UCSD-AML1 (cell line): ENCODE data around the gene SLC2A13.
"Not testable (repeated sequence)": the region's sequence is repeated elsewhere in the genome, so short reads cannot be mapped to it uniquely, and the experiment has no call there.

Experiments used
- DNase-seq: peaks from one replicate; lab custom pipeline; 2025; ENCODE audit not compliant: unreplicated experiment; lab: John Stamatoyannopoulos, UW

SLC2A13 gene

DNA sequence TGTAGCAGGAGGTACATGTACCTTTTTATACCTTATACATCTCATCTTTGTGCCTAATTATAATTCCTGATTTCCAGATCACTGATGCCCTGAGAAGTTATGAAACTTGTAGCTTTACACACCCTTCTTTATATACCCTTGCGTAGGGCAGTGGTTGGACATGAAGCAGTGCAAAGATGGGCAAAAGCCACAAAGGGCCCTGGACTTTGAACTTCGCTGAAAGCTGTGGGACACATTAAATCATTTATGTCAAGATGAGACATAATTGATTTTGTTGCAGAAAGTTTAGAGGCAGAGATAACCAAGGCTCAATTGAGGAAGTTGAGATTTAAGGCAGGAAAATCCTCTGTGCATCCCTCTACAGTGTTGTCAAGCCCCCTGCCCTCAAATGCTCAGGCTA, 170.0 kb downstream of the SLC2A13 start:
- DNase-seq: no peak

DNA sequence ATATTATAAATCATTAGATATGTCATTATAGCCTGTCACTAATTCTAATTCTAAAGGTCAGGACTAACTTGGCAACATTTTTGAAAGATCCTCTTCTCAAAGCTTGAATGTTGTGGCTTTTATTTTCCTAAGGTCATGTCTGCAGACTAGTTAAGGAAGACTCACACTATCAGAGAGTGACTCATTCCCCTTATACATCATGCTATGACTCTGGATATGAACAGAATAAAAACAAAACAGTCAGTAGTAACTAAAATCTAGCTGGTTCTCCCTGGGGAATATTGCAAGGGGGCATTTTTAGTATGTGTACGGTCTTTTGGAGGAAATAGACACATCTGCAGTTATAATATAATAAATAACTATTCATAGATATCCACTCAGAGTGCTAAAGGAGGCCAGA, 170.6 kb downstream of the SLC2A13 start:
- DNase-seq: no peak

DNA sequence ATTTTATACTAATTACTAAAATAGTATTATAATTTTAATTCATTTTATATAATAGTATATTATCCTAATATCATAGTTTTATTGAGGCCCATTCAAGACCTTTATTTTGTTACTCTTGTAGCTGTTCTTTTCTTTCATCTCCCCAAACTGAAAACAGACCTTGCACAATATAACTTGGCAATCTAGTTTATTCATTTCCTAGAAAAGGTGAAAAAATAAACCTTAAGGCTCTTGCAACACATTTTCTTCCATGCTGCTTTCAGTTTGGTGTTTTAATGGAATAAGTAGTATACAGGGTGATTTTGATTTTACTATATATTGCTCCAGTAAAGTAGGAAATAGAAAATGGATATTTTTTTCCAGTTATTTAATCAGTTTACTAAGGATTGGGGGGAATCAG, 174.0 kb downstream of the SLC2A13 start:
- no peak for DNase-seq

DNA sequence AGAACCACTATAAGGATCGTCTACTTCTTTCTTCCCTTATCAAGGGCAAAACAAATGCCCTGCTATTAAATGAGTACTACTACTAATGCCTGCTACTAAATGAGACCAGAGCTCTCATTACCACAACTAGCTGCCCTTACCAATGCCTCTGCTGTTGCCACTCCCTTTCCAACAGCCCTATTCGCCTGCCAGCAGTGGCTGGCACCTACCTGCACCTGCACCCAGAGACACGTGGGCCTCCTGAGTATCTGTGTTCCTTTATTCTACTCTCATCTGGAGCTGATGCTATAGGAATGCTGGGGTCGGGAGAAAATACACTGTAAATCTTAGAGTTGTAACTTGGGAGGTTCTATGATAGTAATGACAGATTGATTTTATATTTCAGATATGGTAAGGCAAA, 174.7 kb downstream of the SLC2A13 start:
- DNase-seq: no peak

DNA sequence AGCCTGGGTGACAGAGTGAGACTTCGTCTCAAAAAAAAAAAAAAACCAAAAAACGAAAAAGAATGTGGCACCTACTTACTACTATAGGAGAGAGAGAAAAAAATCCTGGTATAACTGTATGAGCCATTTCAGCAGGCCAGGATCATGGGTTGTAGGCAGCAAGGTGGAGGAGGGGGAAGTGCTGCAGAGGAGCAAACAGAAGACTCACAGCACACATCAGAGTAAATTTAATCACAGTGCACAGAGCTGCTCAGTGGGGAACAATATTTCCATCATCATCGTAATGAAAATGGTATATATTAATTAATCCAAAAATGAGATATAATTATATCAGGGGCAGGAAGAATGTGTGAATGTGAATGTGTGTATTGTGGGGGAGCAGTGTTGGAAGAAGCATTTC, 175.8 kb downstream of the SLC2A13 start:
- no peak for DNase-seq

DNA sequence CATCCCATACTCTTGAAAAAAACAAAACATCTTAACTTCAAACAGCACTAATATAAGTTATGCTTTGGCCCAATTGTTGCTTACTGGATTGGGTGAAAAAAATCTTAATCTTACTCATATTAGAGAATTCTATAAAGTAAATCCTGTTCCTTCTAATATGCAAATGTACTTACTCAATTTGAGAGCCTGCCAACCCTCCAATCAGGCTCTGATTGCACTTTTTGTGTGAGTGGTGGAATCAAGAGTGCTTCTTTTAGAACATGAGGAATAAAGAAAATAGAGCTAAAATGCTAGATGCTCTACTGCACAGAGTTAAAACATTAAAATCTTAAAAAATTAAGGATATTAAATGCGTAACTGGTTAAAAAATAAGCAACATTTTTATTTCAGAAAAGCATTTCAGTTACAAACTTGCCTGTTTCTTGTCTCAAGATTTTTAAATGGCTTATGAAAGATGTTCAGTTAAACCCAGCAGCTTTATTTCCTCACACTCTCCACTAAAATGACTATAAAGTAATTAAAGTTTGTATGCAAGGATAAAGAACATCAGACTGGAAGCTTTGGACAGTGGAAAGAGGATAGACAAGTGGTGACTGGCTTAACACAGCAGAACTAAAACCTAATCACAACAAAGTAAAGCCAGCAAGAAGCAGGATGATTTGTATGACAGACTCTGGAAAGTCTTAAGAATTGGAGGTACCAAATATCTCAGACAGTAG, 177.5 kb downstream of the SLC2A13 start:
- no peak for DNase-seq

DNA sequence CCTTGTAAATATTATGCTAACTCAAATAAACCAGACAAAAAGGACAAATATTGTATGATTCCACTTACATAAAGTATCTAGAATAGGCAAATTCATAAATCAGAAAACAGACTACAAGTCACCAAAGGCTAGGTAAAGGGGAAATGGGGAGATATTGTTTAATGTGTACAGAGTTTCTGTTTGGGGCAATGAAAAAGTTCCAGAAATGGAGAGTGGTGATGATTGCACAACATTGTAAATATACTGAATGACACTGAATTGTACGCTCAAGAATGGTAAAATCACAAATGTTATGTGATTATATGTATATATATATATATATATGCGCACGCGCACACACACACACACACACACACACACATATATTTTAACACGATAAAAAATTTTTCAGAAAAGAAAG, 182.5 kb downstream of the SLC2A13 start:
- DNase-seq: no peak

DNA sequence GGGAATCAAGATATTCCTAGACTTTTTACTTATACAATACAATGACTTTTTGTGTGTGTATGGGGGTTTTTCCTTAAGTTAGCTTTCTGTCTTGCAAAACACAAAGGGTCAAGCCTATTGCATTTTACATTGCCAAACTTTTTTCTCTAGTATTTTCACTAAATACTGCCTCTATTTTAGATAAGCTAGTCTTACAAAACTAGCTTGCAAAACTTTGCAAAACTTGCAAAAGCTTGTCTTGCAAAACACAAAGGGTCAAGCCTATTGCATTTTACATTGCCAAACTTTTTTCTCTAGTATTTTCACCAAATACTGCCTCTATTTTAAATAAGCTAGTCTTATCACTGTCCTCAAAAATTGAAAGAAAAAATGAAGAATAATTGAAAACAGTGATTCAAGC, 183.3 kb downstream of the SLC2A13 start:
- not testable (repeated sequence) for DNase-seq

DNA sequence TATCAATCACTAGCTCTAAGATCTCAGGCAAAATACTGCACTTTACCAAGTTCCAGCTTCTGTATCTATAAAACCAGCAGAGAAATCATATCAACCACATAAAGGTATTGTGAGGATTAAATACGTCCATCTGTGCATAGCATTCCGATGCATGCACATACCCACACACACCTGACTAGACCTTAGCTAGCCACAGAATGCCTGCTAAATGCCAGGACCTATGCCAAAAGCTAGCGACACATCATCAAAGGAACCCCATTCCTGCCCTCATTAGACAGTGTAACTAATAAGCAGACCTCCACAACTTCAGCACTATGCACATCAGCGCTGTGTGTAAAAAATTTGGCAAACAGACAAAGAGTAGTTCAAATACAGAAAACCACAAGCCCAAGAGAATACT, 185.2 kb downstream of the SLC2A13 start:
- DNase-seq: no peak

DNA sequence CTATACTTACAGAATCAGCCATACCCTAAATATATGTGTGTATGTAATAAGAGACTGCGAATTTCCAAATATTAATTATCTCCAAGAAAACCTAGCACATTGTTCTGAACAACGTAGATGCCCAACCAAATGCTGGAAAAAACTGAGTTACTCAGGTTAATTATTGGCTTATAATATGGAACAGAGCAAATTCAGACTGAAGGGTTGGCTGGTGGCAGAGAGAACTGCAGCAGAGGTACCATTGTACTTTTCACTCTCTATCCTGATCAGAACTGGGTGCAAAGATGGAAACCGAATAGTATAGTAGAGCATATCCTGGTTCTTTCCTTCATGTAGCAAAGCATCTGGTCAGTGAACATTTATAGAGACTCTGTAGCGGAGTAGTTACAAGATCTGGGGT, 185.7 kb downstream of the SLC2A13 start:
- no peak for DNase-seq

DNA sequence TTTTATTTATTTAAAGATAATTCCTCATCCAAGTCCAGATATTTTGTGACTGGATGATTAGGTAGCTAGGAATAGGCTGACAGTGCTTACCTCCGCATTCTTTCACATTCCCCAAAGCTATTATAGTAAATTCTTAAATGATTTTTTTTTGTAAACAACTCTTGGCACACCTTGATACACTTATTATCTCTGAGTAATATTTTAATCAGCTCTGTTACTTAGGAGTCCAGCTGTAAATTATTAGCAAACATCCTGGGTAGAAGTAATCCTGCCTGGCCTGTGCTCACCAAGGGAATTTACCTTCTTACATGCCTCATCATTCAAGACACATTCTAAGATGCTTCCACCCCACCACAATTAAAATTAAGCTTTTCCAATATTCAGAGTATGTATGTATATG, 186.1 kb downstream of the SLC2A13 start:
- DNase-seq: no peak

DNA sequence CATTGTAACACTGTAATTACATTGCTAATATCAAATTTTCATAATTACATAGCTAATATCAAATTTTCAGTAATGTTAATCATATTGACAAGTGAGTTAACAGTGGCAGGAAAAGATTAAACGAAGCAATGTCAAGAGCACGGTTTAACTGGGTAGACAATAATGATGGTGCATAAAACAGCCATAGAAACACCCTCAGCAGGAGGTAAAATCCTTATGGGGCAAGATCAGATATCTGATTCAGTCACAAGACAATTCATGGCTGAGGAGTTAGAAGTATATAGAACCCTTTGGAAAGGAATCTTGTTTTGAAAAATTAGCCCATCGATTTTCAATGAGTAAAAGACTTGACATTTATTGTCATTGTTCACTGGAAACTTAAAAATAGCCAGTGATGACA, 190.6 kb downstream of the SLC2A13 start:
- no peak for DNase-seq

DNA sequence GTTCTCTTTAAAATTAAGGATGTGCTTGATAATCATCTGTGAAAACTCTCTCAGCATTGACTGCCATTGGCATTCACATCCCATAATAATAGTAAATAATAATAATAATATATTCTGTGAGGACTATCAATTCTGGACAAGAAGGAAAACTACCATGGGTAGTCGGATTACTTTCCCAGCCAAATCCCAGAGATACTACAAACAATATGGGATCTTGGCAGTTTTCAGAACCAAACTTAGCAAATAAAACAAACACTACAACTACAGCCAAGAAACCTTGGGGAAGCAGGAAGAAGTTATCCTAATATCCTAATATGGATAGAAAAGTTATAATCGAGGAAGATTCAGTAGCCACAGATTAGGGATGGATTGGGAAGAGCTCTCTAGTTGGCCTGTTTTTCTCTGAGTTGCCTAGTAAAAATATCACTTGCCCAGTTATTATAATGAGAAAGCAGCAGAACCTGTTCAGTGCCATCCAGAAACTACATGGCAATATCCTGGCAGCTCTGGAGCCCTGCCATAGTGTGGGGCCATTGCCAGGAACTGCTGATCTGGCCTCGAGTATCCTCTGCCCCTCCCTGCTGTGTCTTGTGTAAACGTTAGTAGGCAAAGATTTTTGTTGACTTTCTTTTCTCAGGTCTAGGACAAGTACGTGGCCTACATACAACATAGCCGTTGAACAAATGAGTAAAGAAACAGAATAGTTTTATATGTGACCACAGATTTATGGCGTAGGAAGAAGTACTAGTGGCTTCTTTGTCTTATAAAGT, 193.5 kb downstream of the SLC2A13 start:
- DNase-seq: no peak

DNA sequence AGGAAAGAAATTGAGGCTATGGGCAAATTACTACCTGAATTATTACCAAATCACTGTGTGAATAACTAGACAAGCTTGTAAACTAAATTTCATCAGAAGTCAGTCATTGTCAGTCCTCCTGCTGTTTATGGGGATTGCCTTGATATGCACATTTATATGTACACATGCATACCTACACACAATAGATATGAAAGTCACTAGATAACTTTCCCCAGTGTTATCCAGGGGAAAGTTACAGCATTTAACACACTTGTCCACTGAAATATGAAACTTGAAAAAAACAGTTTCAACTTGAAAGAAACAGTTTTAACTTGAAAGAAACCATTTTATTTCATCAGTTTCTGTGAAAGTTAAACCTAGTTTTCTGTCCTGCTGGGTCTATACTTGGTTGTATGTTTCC, 199.6 kb downstream of the SLC2A13 start:
- DNase-seq: no peak

DNA sequence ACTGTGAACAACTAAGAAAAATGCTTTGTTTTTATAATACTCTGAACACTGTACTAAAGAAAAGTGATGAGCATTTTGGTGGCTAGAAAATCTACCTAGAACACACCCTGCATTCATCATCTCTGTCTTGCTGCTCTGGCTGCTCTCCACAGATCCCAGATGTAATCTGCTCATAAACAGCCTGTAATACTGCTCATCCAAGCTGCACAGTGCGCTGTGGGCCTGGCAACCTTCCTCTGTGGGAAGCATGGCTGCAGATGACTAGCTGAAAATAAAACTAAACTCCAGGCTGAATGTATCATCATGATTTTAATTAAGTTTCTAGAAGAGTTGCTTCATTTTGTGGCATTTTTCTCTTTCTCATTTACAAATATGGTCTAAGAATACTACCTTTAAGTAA, 200.7 kb downstream of the SLC2A13 start:
- no peak for DNase-seq

DNA sequence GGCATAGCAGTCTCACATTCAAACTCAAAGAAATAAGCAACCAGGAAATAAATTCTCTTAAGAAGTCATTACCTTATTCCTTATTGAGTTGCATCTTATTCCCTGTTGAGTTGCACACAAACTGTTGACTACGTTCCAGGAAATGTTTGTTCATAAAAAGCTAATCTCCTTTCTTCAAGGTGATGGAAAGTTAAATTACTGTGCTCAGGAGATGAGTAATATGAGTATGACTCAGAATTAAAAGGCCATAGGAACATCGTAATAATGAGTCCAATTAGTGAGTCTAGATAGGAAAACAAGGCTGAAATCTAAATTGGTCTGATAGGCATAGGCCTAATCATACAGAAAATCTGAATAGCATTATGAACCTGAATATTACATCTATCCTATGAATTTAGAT, 203.1 kb downstream of the SLC2A13 start:
- no peak for DNase-seq

DNA sequence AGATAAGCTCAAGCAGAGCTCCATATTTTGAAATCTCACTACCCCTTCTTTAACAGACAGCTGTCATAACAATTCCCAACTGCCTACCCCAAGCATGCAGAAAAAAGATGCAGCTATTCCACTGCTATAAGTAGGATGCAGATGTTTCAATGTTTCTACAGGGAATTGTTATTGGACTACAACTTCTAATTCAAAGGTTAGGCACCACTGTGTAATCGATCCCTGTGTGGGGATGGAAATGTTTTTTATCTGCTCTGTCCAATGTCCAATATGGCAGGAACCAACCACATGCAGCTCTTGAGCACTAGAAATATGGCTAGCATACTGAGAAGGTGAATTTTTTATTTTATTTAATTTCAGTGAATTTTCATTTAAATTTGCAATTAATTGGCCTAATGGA, 208.6 kb downstream of the SLC2A13 start:
- no peak for DNase-seq

DNA sequence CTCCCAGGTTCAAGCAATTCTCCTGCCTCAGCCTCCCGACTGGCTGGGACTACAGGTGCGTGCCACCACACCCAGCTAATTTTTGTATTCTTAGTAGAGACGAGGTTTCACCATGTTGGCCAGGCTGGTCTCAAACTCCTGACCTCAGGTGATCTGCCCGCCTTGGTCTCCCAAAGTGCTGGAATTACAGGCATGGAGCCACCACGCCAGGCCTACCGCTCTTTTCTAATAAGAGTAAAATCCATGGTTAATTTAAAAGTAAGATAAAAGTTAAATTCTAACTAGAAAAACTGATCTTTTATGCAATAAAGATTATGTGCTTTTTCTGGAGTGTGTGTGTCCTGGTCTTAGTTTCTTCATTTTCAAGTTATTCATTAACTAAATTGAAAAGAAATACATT, 212.5 kb downstream of the SLC2A13 start:
- not testable (repeated sequence) for DNase-seq

DNA sequence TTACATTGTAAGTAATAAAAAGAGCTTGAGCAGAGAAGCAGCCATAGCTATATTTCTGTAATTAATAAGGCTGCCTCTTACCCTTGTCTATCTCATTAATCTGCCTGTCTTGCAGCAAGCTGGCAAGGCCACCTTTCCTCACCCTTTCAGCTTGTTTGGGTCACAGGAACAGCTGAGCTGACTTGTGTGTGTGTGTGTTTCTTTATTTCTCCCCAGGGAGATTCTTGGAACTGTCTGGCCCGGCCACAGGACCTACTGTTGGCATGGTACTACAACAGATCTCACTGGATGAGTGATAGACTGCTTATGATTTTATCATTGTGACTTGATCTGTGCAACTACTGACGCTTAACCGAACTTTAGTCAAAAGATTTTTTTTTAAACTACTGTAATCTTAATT, 213.7 kb downstream of the SLC2A13 start:
- no peak for DNase-seq

DNA sequence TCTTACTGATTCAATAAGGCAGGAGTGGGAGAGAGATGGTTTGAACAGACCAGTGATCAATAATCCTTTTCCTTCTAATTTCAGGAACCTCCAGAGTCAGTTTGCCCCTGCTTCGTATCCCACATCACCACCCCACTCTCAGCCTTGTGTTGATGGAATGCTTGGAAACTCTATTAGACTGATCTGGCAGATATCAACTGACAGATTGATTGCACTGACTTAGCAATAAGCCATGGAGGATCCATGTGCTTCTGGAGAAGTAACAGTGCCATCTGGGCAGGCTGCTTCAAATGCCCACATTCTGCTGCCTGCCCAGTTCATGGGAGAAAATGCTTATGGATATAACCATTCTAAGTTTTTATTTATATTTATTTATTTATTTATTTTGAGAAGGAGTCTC, 218.0 kb downstream of the SLC2A13 start:
- no peak for DNase-seq

DNA sequence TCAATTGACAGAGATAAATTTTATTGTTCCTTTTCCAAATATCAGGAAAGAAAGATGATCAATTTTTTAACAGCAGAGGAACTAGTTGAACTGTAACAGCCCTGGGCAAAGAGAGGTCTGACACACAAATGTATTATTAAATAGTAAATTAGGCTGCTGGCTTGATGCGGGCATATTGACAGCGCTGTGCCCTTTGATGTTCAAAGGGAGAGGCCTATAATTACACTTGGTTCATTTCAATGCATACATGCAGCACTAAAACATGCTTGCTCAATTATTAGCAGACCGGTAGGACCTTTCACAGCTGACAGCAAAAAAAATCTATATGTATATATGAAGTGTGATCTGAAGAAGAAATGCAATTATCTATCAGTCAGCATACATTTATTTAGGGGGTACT, 219.8 kb downstream of the SLC2A13 start:
- DNase-seq: no peak

DNA sequence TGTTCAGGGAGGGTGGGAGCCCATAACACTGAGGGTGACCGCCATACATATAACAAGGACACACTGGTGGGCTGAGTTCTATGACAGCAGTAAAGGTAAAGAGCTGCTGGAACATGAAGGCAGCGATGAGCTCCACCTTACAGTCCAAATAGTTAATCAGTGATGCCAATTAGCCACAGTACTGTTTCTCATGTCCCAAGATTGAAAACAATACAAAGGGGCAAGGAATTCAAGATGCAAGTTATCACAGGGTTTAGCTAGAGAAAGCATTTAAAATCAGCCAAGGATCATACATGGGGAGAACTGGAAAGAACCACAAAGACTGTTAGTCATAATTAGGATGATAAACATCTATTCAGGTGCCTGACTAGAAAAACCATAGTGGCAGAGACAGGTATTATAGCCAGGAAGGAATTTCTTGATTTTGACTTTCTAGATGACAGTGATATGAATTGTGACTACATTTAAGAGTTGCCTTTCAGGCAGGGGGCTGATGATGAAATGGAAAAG, 221.2 kb downstream of the SLC2A13 start:
- DNase-seq: no peak

DNA sequence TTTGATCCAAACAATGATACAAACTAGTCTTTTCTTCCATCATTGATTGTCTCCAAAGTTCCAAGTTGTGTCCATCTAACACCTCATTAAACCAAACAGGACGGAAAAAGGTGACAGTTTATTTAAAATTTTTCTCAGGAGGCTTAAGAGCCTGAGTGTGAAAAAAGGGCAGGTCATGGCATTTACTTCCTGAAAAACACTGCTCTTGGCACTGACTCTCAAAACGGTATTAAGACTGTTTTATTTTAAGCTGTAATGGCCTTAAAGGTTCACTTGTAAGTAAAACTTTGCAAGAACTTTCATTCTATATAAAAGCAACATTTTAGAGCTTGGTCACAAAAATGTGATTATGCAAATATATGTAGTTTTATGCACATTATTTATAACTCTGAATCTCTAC, 222.5 kb downstream of the SLC2A13 start:
- no peak for DNase-seq
